NCI-H2196 treated with DMSO at 0.1 percent for 48 hours (cell line): ENCODE measurements around the gene RNF166.

Source experiments
- DNase-seq: peaks from one replicate; lab custom pipeline; 2025; ENCODE audit not compliant: unreplicated experiment; lab: John Stamatoyannopoulos, UW

Gene RNF166

GRCh38 chr16:88739139-88739976, 33.1 kb upstream of the RNF166 start:
- no peak for DNase-seq

- DNase-seq: no peak
Measured at GRCh38 chr16:88738151-88739084, 32.2 kb upstream of the RNF166 start.

GRCh38 chr16:88737298-88738150, 31.3 kb upstream of the RNF166 start:
- DNase-seq: peak; percentile 17

- no peak for DNase-seq
Measured at GRCh38 chr16:88736496-88736895, 30.3 kb upstream of the RNF166 start.

- DNase-seq: no peak
Measured at GRCh38 chr16:88736088-88736487, 29.9 kb upstream of the RNF166 start.

- DNase-seq: no peak
Measured at GRCh38 chr16:88735616-88736015, 29.4 kb upstream of the RNF166 start.

GRCh38 chr16:88735121-88735520, 28.9 kb upstream of the RNF166 start:
- no peak for DNase-seq

- DNase-seq: no peak
Measured at GRCh38 chr16:88734361-88734728, 28.1 kb upstream of the RNF166 start.

- no peak for DNase-seq
Measured at GRCh38 chr16:88733630-88734360, 27.6 kb upstream of the RNF166 start.

- DNase-seq: no peak
Measured at GRCh38 chr16:88732961-88733294, 26.7 kb upstream of the RNF166 start.

- no peak for DNase-seq
Measured at GRCh38 chr16:88732172-88732960, 26.2 kb upstream of the RNF166 start.

GRCh38 chr16:88731699-88732098, 25.5 kb upstream of the RNF166 start:
- peak; percentile 6 for DNase-seq

GRCh38 chr16:88730632-88731607, 24.7 kb upstream of the RNF166 start:
- no peak for DNase-seq

- no peak for DNase-seq
Measured at GRCh38 chr16:88727871-88728270, 21.7 kb upstream of the RNF166 start.

- DNase-seq: no peak
Measured at GRCh38 chr16:88726981-88727380, 20.8 kb upstream of the RNF166 start.

- no peak for DNase-seq
Measured at GRCh38 chr16:88726408-88726749, 20.2 kb upstream of the RNF166 start.

- no peak for DNase-seq
Measured at GRCh38 chr16:88725609-88726407, 19.6 kb upstream of the RNF166 start.
